HFF-Myc (cell line): ENCODE data around the gene DENND1C.
A peak's percentile ranks its signal among the peaks of the same experiment; 100 is the strongest.
"Not testable (repeated sequence)": the region's sequence is repeated elsewhere in the genome, so short reads cannot be mapped to it uniquely, and the experiment has no call there.

Experiments
- DNase-seq: peaks from one replicate; pipeline ENCODE4 v3.0.0-alpha.2; 2011; ENCODE audit warnings: low read depth; ENCODE audit errors: extremely low read depth
- H3K4me3 ChIP-seq: replicated peaks from 2 replicates; pipeline ENCODE4 v1.5.1; 2011; ENCODE audit warnings: low read depth, mild to moderate bottlenecking, control low read depth, low read length
- CTCF ChIP-seq: IDR thresholded peaks from 2 replicates; pipeline ENCODE4 v1.5.1; 2012; ENCODE audit warnings: mild to moderate bottlenecking, low read depth, low read length, control low read depth; ENCODE audit errors: missing control alignments

DENND1C gene

GRCh38 chr19:6516018-6516658 lies 34.6 kb upstream of the DENND1C start:
- TF ChIP-seq CTCF, result no peak
- H3K4me3 ChIP-seq, result peak overlapping the region; percentile 57
- DNase-seq, result peak; percentile 70

GRCh38 chr19:6514926-6515544 lies 33.4 kb upstream of the DENND1C start:
- no peak overlapping the region for H3K4me3 ChIP-seq
- no peak for DNase-seq
- no peak for TF ChIP-seq CTCF

- TF ChIP-seq CTCF, result no peak
- DNase-seq, result no peak
- H3K4me3 ChIP-seq, result no peak overlapping the region
Measured at GRCh38 chr19:6514089-6514488, 32.5 kb upstream of the DENND1C start.

- H3K4me3 ChIP-seq, result no peak overlapping the region
- no peak for TF ChIP-seq CTCF
- DNase-seq, result no peak
Measured at GRCh38 chr19:6510618-6511017, 29.0 kb upstream of the DENND1C start.

- H3K4me3 ChIP-seq, result no peak overlapping the region
- no peak for TF ChIP-seq CTCF
Measured at GRCh38 chr19:6509118-6509971, 27.8 kb upstream of the DENND1C start.

GRCh38 chr19:6508028-6508771 lies 26.6 kb upstream of the DENND1C start:
- not testable (repeated sequence) for DNase-seq, H3K4me3 ChIP-seq

More at GRCh38 chr19:6509118-6509971, 27.8 kb upstream of the DENND1C start:
- DNase-seq, result no peak
